Measurements from ENCODE around the gene MAP4K4.
"Not testable (repeated sequence)": the region's sequence is repeated elsewhere in the genome, so short reads cannot be mapped to it uniquely, and the experiment has no call there.

MAP4K4 gene

GRCh38 chr2:101773137-101773536 lies 75.6 kb downstream of the MAP4K4 start:
- H3K27me3 ChIP-seq (ENCODE audit: control insufficient read depth, insufficient read depth, low read length) = no peaks in the 10 kb centered on the region
- H3K4me1 ChIP-seq (ENCODE audit: control insufficient read depth, insufficient read depth, low read length) = peaks cover 72% of the 10 kb centered on the region
- H3K36me3 ChIP-seq (ENCODE audit: control insufficient read depth, insufficient read depth, low read length) = no peaks in the 10 kb centered on the region
- H3K4me3 ChIP-seq (ENCODE audit: low read depth, low read length) = no peak overlapping the region
- H3K27ac ChIP-seq (ENCODE audit: low read depth, low read length) = peak overlapping the region; percentile 9; the same call in 1 of the 2 replicates
- H3K9ac ChIP-seq (ENCODE audit: low read length) = no peak overlapping the region
- no peaks in the 10 kb centered on the region for H3K9me3 ChIP-seq (ENCODE audit: control insufficient read depth, insufficient read depth, low read depth, low read length)

GRCh38 chr2:101773961-101774360 lies 76.5 kb downstream of the MAP4K4 start:
- H3K9ac ChIP-seq (ENCODE audit: low read length); H3K4me3 ChIP-seq (ENCODE audit: low read depth, low read length); H3K27ac ChIP-seq (ENCODE audit: low read depth, low read length); H3K9me3 ChIP-seq (ENCODE audit: control insufficient read depth, insufficient read depth, low read depth, low read length); H3K27me3 ChIP-seq (ENCODE audit: control insufficient read depth, insufficient read depth, low read length); H3K36me3 ChIP-seq (ENCODE audit: control insufficient read depth, insufficient read depth, low read length): not testable (repeated sequence)
- peaks cover 70% of the 10 kb centered on the region for H3K4me1 ChIP-seq (ENCODE audit: control insufficient read depth, insufficient read depth, low read length)

GRCh38 chr2:101775092-101775491 lies 77.6 kb downstream of the MAP4K4 start:
- Histone ChIP-seq H3K4me1 (ENCODE audit: control insufficient read depth, insufficient read depth, low read length) (peaks cover 73% of the 10 kb centered on the region), H3K4me3 (ENCODE audit: low read depth, low read length) (no peak overlapping the region), H3K9me3 (ENCODE audit: control insufficient read depth, insufficient read depth, low read depth, low read length) (no peaks in the 10 kb centered on the region), H3K27ac (ENCODE audit: low read depth, low read length) (no peak overlapping the region), H3K36me3 (ENCODE audit: control insufficient read depth, insufficient read depth, low read length) (no peaks in the 10 kb centered on the region), H3K27me3 (ENCODE audit: control insufficient read depth, insufficient read depth, low read length) (no peaks in the 10 kb centered on the region), H3K9ac (ENCODE audit: low read length) (no peak overlapping the region)

GRCh38 chr2:101775636-101776035 lies 78.1 kb downstream of the MAP4K4 start:
- Histone ChIP-seq H3K27me3 (ENCODE audit: control insufficient read depth, insufficient read depth, low read length) (no peaks in the 10 kb centered on the region), H3K9me3 (ENCODE audit: control insufficient read depth, insufficient read depth, low read depth, low read length) (no peaks in the 10 kb centered on the region), H3K4me3 (ENCODE audit: low read depth, low read length) (no peak overlapping the region), H3K4me1 (ENCODE audit: control insufficient read depth, insufficient read depth, low read length) (peaks cover 78% of the 10 kb centered on the region), H3K9ac (ENCODE audit: low read length) (no peak overlapping the region), H3K27ac (ENCODE audit: low read depth, low read length) (no peak overlapping the region), H3K36me3 (ENCODE audit: control insufficient read depth, insufficient read depth, low read length) (no peaks in the 10 kb centered on the region)

DNA sequence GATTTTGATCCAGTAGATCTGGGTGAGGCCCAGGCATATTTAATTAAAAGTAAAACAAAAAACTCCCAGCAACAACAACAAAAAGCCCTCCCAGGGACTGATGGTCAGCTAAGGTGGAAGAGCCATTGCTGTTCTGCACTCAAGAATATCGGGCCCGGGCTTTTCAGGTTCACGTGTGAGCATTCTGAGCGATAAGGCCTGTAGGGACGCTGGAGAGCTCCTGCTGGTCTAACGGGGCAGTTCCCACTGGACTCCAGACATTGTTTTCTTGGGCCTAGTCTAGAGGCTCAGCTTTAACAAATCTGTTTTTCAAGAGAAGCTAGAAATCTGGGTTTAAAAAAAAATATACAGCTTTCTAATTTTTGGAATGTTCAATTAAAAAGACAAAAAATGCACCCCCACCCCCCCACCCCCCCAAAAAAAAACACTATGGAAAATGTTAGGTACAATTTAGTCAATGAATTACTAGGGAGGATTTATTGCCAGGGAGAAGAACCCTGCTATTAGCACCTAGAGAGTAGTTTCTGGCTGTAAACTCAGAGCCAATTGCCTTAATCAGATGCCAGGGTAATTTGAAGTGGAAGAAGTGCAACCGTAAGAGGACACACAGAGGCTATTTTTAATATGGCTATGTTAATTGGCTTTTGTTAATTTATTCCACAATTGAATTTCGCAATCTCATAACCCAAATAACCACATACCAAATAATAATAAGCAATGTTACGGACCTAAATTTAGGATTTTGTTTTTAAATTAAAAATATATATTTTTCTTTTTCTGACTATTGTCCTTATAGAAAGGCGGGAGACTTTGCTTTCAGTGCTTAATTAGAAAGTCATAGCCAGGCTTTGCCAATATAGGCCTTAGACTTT lies 78.9 kb downstream of the MAP4K4 start:
- no peak overlapping the region for H3K27ac ChIP-seq (ENCODE audit: low read depth, low read length)
- H3K9ac ChIP-seq (ENCODE audit: low read length) = no peak overlapping the region
- H3K4me1 ChIP-seq (ENCODE audit: control insufficient read depth, insufficient read depth, low read length) = peaks cover 79% of the 10 kb centered on the region
- H3K27me3 ChIP-seq (ENCODE audit: control insufficient read depth, insufficient read depth, low read length) = no peaks in the 10 kb centered on the region
- no peaks in the 10 kb centered on the region for H3K36me3 ChIP-seq (ENCODE audit: control insufficient read depth, insufficient read depth, low read length)
- H3K9me3 ChIP-seq (ENCODE audit: control insufficient read depth, insufficient read depth, low read depth, low read length) = no peaks in the 10 kb centered on the region
- no peak overlapping the region for H3K4me3 ChIP-seq (ENCODE audit: low read depth, low read length)

GRCh38 chr2:101777337-101777736 lies 79.8 kb downstream of the MAP4K4 start:
- no peak overlapping the region for H3K27ac ChIP-seq (ENCODE audit: low read depth, low read length)
- H3K27me3 ChIP-seq (ENCODE audit: control insufficient read depth, insufficient read depth, low read length) = no peaks in the 10 kb centered on the region
- no peaks in the 10 kb centered on the region for H3K36me3 ChIP-seq (ENCODE audit: control insufficient read depth, insufficient read depth, low read length)
- no peaks in the 10 kb centered on the region for H3K9me3 ChIP-seq (ENCODE audit: control insufficient read depth, insufficient read depth, low read depth, low read length)
- peaks cover 75% of the 10 kb centered on the region for H3K4me1 ChIP-seq (ENCODE audit: control insufficient read depth, insufficient read depth, low read length)
- no peak overlapping the region for H3K9ac ChIP-seq (ENCODE audit: low read length)
- no peak overlapping the region for H3K4me3 ChIP-seq (ENCODE audit: low read depth, low read length)

GRCh38 chr2:101778102-101778501 lies 80.6 kb downstream of the MAP4K4 start:
- H3K27ac ChIP-seq (ENCODE audit: low read depth, low read length) = no peak overlapping the region
- no peaks in the 10 kb centered on the region for H3K9me3 ChIP-seq (ENCODE audit: control insufficient read depth, insufficient read depth, low read depth, low read length)
- no peaks in the 10 kb centered on the region for H3K36me3 ChIP-seq (ENCODE audit: control insufficient read depth, insufficient read depth, low read length)
- H3K4me1 ChIP-seq (ENCODE audit: control insufficient read depth, insufficient read depth, low read length) = peaks cover 67% of the 10 kb centered on the region
- H3K4me3 ChIP-seq (ENCODE audit: low read depth, low read length) = no peak overlapping the region
- H3K27me3 ChIP-seq (ENCODE audit: control insufficient read depth, insufficient read depth, low read length) = no peaks in the 10 kb centered on the region
- H3K9ac ChIP-seq (ENCODE audit: low read length) = no peak overlapping the region

DNA sequence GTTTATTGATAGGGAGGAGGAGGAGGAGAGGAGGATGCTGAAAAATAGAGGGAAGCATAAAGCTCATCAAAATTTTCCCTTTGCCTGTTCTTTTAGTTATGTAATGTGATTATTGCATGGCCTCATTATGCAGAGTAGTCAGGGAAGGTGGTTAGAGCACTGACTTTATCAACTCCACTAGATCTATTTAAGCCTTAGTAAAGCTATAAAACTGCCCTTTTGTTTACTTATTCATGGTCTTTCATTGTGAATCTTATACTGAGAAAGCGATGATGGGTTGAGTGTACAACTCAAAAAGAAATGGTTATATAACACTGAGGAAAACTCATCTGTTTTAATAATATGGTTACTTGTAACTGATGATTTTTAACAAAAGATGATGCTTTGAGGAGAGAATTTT lies 81.7 kb downstream of the MAP4K4 start:
- H3K36me3 ChIP-seq (ENCODE audit: control insufficient read depth, insufficient read depth, low read length) = no peaks in the 10 kb centered on the region
- H3K4me1 ChIP-seq (ENCODE audit: control insufficient read depth, insufficient read depth, low read length) = peaks cover 59% of the 10 kb centered on the region
- no peak overlapping the region for H3K27ac ChIP-seq (ENCODE audit: low read depth, low read length)
- H3K4me3 ChIP-seq (ENCODE audit: low read depth, low read length) = no peak overlapping the region
- H3K9ac ChIP-seq (ENCODE audit: low read length) = no peak overlapping the region
- H3K27me3 ChIP-seq (ENCODE audit: control insufficient read depth, insufficient read depth, low read length) = no peaks in the 10 kb centered on the region
- H3K9me3 ChIP-seq (ENCODE audit: control insufficient read depth, insufficient read depth, low read depth, low read length) = no peaks in the 10 kb centered on the region

- H3K4me1 ChIP-seq (ENCODE audit: control insufficient read depth, insufficient read depth, low read length) = peaks cover 54% of the 10 kb centered on the region
- H3K36me3 ChIP-seq (ENCODE audit: control insufficient read depth, insufficient read depth, low read length) = no peaks in the 10 kb centered on the region
- no peak overlapping the region for H3K27ac ChIP-seq (ENCODE audit: low read depth, low read length)
- no peak overlapping the region for H3K4me3 ChIP-seq (ENCODE audit: low read depth, low read length)
- H3K9ac ChIP-seq (ENCODE audit: low read length) = no peak overlapping the region
- H3K9me3 ChIP-seq (ENCODE audit: control insufficient read depth, insufficient read depth, low read depth, low read length) = no peaks in the 10 kb centered on the region
- no peaks in the 10 kb centered on the region for H3K27me3 ChIP-seq (ENCODE audit: control insufficient read depth, insufficient read depth, low read length)
Measured at GRCh38 chr2:101779656-101780055, 82.1 kb downstream of the MAP4K4 start.

DNA sequence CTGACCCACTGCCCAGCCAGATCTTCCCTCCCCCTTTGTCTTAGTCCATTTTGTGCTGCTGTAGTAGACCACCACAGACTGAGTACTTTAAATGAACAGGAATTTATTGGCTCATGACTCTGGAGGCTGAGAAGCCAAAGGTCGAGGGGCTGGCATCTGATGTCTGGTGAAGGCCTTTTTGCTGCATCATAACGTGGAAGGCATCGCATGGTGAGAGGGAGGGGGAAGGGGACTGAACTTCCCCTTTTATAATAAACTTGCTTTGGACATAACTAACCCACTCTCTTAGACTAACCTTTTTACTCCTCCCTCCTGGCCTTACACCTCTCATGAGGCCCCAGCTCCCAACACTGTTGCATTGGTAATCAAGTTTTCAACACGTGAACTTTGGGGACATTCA lies 83.8 kb downstream of the MAP4K4 start:
- no peak overlapping the region for H3K4me3 ChIP-seq (ENCODE audit: low read depth, low read length)
- no peaks in the 10 kb centered on the region for H3K36me3 ChIP-seq (ENCODE audit: control insufficient read depth, insufficient read depth, low read length)
- no peaks in the 10 kb centered on the region for H3K27me3 ChIP-seq (ENCODE audit: control insufficient read depth, insufficient read depth, low read length)
- H3K9ac ChIP-seq (ENCODE audit: low read length) = no peak overlapping the region
- no peak overlapping the region for H3K27ac ChIP-seq (ENCODE audit: low read depth, low read length)
- peaks cover 39% of the 10 kb centered on the region for H3K4me1 ChIP-seq (ENCODE audit: control insufficient read depth, insufficient read depth, low read length)
- no peaks in the 10 kb centered on the region for H3K9me3 ChIP-seq (ENCODE audit: control insufficient read depth, insufficient read depth, low read depth, low read length)

GRCh38 chr2:101781791-101782426 lies 84.4 kb downstream of the MAP4K4 start:
- Histone ChIP-seq H3K4me3 (ENCODE audit: low read depth, low read length) (no peak overlapping the region), H3K27me3 (ENCODE audit: control insufficient read depth, insufficient read depth, low read length) (no peaks in the 10 kb centered on the region), H3K9ac (ENCODE audit: low read length) (no peak overlapping the region), H3K36me3 (ENCODE audit: control insufficient read depth, insufficient read depth, low read length) (no peaks in the 10 kb centered on the region), H3K9me3 (ENCODE audit: control insufficient read depth, insufficient read depth, low read depth, low read length) (no peaks in the 10 kb centered on the region), H3K27ac (ENCODE audit: low read depth, low read length) (no peak overlapping the region), H3K4me1 (ENCODE audit: control insufficient read depth, insufficient read depth, low read length) (peaks cover 38% of the 10 kb centered on the region)

All from HUES6 (cell line).